Liver (tissue), 9 donors: Measurements from ENCODE around the gene ZNF467. TPM values are rescaled to one million over a fixed set of nuclear protein-coding genes. Genes with fewer than 3 reads are reported as not detected.

Source experiments
- DNase-seq: peaks from one replicate; pipeline ENCODE4 v3.0.0-alpha.2; 2017; ENCODE audit warnings: low spot score
- H3K27ac ChIP-seq, 2 donors: one replicate each; pipeline ENCODE4 v1.7.0; 2013; ENCODE audit warnings: inconsistent platforms in 2 of 2, low read length in 2 of 2, control low read depth in 1 of 2, low read depth in 1 of 2, mild to moderate bottlenecking in 1 of 2
- H3K27me3 ChIP-seq, 4 donors: one replicate each; pipeline versions ENCODE4 v1.6.1 to v1.7.0; 2013; ENCODE audit warnings: low read length in 3 of 4, inconsistent platforms in 1 of 4, mild to moderate bottlenecking in 1 of 4, moderate library complexity in 1 of 4; ENCODE audit not compliant: control insufficient read depth in 4 of 4, insufficient read depth in 4 of 4
- H3K36me3 ChIP-seq, 4 donors: one replicate each; pipeline versions ENCODE4 v1.6.1 to v1.7.0; 2013; ENCODE audit warnings: low read length in 3 of 4, mild to moderate bottlenecking in 3 of 4, low read depth in 1 of 4, moderate library complexity in 1 of 4; ENCODE audit not compliant: control insufficient read depth in 4 of 4, insufficient read depth in 3 of 4
- H3K4me1 ChIP-seq, 4 donors: one replicate each; pipeline versions ENCODE4 v1.6.1 to v1.7.0; 2013; ENCODE audit warnings: low read length in 3 of 4, mild to moderate bottlenecking in 3 of 4, moderate library complexity in 1 of 4; ENCODE audit not compliant: control insufficient read depth in 4 of 4, insufficient read depth in 4 of 4
- H3K4me3 ChIP-seq, 3 donors: one replicate each; pipeline versions ENCODE4 v1.6.1 to v1.7.0; 2013; ENCODE audit warnings: low read length in 3 of 3, control low read depth in 1 of 3, low read depth in 1 of 3, mild to moderate bottlenecking in 1 of 3
- H3K9ac ChIP-seq, 2 donors: one replicate each; pipeline ENCODE4 v1.7.0; 2013; ENCODE audit warnings: low read length in 2 of 2, mild to moderate bottlenecking in 2 of 2, moderate library complexity in 2 of 2, control low read depth in 1 of 2, low read depth in 1 of 2
- H3K9me3 ChIP-seq, 4 donors: one replicate each; pipeline versions ENCODE4 v1.6.1 to v1.7.0; 2013; ENCODE audit warnings: low read length in 3 of 4; ENCODE audit not compliant: control insufficient read depth in 4 of 4
- ATF3 ChIP-seq: IDR thresholded peaks from 2 replicates; pipeline ENCODE4 v1.6.1; 2016; ENCODE audit warnings: antibody characterized with exemption
- CTCF ChIP-seq: fragments of 150-350 bp; IDR thresholded peaks from 2 replicates; pipeline ENCODE4 v1.5.1; 2017; ENCODE audit warnings: improper control_type of control experiment, low read depth, low read length; ENCODE audit not compliant: missing input control
- EGR1 ChIP-seq, 2 donors: IDR thresholded peaks; 2 replicates each; pipeline ENCODE4 v1.6.1; 2016 to 2018; ENCODE audit warnings: antibody characterized with exemption in 2 of 2, low read depth in 2 of 2
- FOXA1 ChIP-seq: IDR thresholded peaks from 2 replicates; pipeline ENCODE4 v1.6.1; 2016; ENCODE audit warnings: antibody characterized with exemption
- FOXA2 ChIP-seq: IDR thresholded peaks from 2 replicates; pipeline ENCODE4 v1.6.1; 2016; ENCODE audit warnings: antibody characterized with exemption
- GABPA ChIP-seq, 2 donors: IDR thresholded peaks in 1 of 2; conservative IDR thresholded peaks in 1 of 2; 2 replicates each; pipeline ENCODE4 v1.6.1; 2016; ENCODE audit warnings: antibody characterized with exemption in 2 of 2, mild to moderate bottlenecking in 1 of 2, moderate library complexity in 1 of 2
- HNF4A ChIP-seq, 2 donors: conservative IDR thresholded peaks; 2 replicates each; pipeline ENCODE4 v1.6.1; 2016; ENCODE audit warnings: antibody characterized with exemption in 2 of 2, mild to moderate bottlenecking in 2 of 2
- HNF4G ChIP-seq: IDR thresholded peaks from 2 replicates; pipeline ENCODE4 v1.6.1; 2016; ENCODE audit warnings: antibody characterized with exemption
- JUND ChIP-seq, 2 donors: IDR thresholded peaks; 2 replicates each; pipeline ENCODE4 v1.6.1; 2016; ENCODE audit warnings: antibody characterized with exemption in 2 of 2
- MAX ChIP-seq: IDR thresholded peaks from 2 replicates; pipeline ENCODE4 v1.6.1; 2016; ENCODE audit warnings: antibody characterized with exemption
- NR2F2 ChIP-seq: IDR thresholded peaks from 2 replicates; pipeline ENCODE4 v1.6.1; 2016; ENCODE audit warnings: antibody characterized with exemption
- RAD21 ChIP-seq, 2 donors: IDR thresholded peaks; 2 replicates each; pipeline ENCODE4 v1.6.1; 2016; ENCODE audit warnings: antibody characterized with exemption in 2 of 2, mild to moderate bottlenecking in 2 of 2
- REST ChIP-seq: IDR thresholded peaks from 2 replicates; pipeline ENCODE4 v1.6.1; 2016; ENCODE audit warnings: antibody characterized with exemption, mild to moderate bottlenecking
- RXRA ChIP-seq, 2 donors: IDR thresholded peaks; 2 replicates each; pipeline ENCODE4 v1.6.1; 2017 to 2018; ENCODE audit warnings: antibody characterized with exemption in 2 of 2, mild to moderate bottlenecking in 1 of 2
- SP1 ChIP-seq: IDR thresholded peaks from 2 replicates; pipeline ENCODE4 v1.6.1; 2018; ENCODE audit warnings: antibody characterized with exemption, mild to moderate bottlenecking
- TAF1 ChIP-seq: conservative IDR thresholded peaks from 2 replicates; pipeline ENCODE4 v1.6.1; 2016; ENCODE audit warnings: antibody characterized with exemption, mild to moderate bottlenecking
- YY1 ChIP-seq: IDR thresholded peaks from 2 replicates; pipeline ENCODE4 v1.6.1; 2016; ENCODE audit warnings: antibody characterized with exemption, mild to moderate bottlenecking
- ZBTB33 ChIP-seq: IDR thresholded peaks from 2 replicates; pipeline ENCODE4 v1.6.1; 2016; ENCODE audit warnings: antibody characterized with exemption
- WGBS: extraction: QIAGEN DNeasy Blood & Tissue Kit; methylation state at CpG from one replicate; pipeline ENCODE4 v1.1.7; 2013; 5-methylcytosine and 5-hydroxymethylcytosine counted together
- polyA plus RNA-seq, 2 donors: library from polyadenylated mRNA; stranded (reverse) in 1 of 2; unstranded in 1 of 2; fragments of 200-250 nt in 1 of 2; fragments of >200 nt in 1 of 2; fragmentation: Nextera tagmentation in 1 of 2; extraction: Ambion mirVana in 1 of 2; gene quantifications; one replicate each; pipeline versions ENCODE4 v1.2.1 to v1.2.3, GENCODE V29; 2013 to 2015
- total RNA-seq, 2 donors: library from RNA; depleted of rRNA; stranded (reverse); fragments of >200 nt; gene quantifications; one replicate each; pipeline ENCODE4 v1.2.3, GENCODE V29; 2014
- donor health status: healthy.
- donor health status: healthy.
- donor health status: healthy.
- donor health status: healthy.
- donor health status: healthy.

Gene ZNF467
- total and polyA plus RNA-seq, 4 donors: 2.8 to 4.0 (median 3.7) TPM

- H3K36me3 ChIP-seq: peaks cover 0 to 5% (median 0%) of the 10 kb centered on the region in 4 donors
Measured at GRCh38 chr7:149725916-149726315, 47.5 kb downstream of the ZNF467 start.

More at GRCh38 chr7:149725916-149726315, 47.5 kb downstream of the ZNF467 start:
- H3K27me3 ChIP-seq: no peaks in the 10 kb centered on the region
- TF ChIP-seq ZBTB33: no peak
- TF ChIP-seq TAF1: no peak
- no peak for TF ChIP-seq MAX
- no peak for TF ChIP-seq GABPA (IDR thresholded peaks at IDR 0.05 in 1 of 2, conservative IDR thresholded peaks at IDR 0.05 in 1 of 2)
- no peak for TF ChIP-seq SP1
- no peak for TF ChIP-seq NR2F2
- TF ChIP-seq CTCF: no peak
- no peak for TF ChIP-seq RXRA (IDR thresholded peaks at IDR 0.05)
- TF ChIP-seq YY1: no peak
- no peak for TF ChIP-seq JUND (IDR thresholded peaks at IDR 0.05)
- TF ChIP-seq FOXA2: no peak
- no peak for TF ChIP-seq HNF4G
- TF ChIP-seq ATF3: no peak
- no peak for TF ChIP-seq FOXA1
- no peak for TF ChIP-seq HNF4A (conservative IDR thresholded peaks at IDR 0.05)
- TF ChIP-seq EGR1 (IDR thresholded peaks at IDR 0.05; ENCODE audit: low read depth in 2 of 2): no peak
- TF ChIP-seq REST: no peak
- no peak for TF ChIP-seq RAD21 (IDR thresholded peaks at IDR 0.05)
- no peak overlapping the region for H3K9ac ChIP-seq
- no peak overlapping the region for H3K4me3 ChIP-seq
- no peak overlapping the region for H3K27ac ChIP-seq
- no peaks in the 10 kb centered on the region for H3K9me3 ChIP-seq
- 90% methylated on average over 6 of the region's 6 CpGs for WGBS
- no peak for DNase-seq
- H3K4me1 ChIP-seq: peaks cover 0 to 3% (median 1%) of the 10 kb centered on the region in 4 donors
